GM19099 (cell line): Measurements from ENCODE around the gene SLCO6A1.

Experiments used
- POLR2A ChIP-seq: IDR thresholded peaks from 3 replicates; pipeline ENCODE4 v1.6.1; 2011; ENCODE audit warnings: low read depth; ENCODE audit not compliant: insufficient read length; ENCODE audit errors: extremely low read depth

SLCO6A1 gene, protein sequence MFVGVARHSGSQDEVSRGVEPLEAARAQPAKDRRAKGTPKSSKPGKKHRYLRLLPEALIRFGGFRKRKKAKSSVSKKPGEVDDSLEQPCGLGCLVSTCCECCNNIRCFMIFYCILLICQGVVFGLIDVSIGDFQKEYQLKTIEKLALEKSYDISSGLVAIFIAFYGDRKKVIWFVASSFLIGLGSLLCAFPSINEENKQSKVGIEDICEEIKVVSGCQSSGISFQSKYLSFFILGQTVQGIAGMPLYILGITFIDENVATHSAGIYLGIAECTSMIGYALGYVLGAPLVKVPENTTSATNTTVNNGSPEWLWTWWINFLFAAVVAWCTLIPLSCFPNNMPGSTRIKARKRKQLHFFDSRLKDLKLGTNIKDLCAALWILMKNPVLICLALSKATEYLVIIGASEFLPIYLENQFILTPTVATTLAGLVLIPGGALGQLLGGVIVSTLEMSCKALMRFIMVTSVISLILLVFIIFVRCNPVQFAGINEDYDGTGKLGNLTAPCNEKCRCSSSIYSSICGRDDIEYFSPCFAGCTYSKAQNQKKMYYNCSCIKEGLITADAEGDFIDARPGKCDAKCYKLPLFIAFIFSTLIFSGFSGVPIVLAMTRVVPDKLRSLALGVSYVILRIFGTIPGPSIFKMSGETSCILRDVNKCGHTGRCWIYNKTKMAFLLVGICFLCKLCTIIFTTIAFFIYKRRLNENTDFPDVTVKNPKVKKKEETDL

DNA sequence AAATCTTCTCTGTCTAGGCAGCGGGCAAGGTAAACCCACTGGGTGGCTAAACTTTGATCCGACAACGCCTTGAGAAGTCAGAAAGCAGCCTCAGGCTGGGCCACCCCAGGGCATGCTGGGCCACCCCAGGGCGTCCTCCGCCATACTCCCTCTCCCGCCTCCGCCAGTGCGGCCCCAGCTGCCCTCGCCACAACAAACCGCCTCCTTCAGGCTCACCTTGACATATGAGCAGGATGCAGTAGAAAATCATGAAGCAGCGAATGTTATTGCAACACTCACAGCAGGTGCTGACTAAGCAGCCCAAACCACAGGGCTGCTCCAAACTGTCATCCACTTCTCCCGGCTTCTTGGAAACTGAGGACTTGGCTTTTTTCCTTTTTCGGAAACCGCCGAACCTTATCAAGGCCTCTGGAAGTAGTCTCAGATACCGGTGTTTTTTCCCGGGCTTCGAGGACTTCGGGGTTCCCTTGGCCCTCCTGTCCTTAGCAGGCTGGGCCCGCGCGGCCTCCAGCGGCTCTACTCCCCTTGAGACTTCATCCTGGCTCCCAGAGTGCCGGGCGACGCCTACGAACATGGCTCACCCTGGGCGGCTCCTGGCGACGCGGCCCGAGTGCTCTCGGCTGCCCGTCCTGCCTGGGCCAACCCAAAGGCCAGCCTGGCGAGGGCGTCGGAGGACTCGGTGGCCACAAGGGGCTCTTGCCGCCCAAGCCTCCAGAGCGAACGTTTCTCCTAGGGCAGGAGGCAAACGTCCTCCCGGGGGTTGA, at the start of gene SLCO6A1:
SLCO6A1 (minus strand) TSS at position 731 of the 764 bp plus-strand sequence; CDS start at position 574, 157 bp downstream.
- TF ChIP-seq POLR2A, result no peak

DNA sequence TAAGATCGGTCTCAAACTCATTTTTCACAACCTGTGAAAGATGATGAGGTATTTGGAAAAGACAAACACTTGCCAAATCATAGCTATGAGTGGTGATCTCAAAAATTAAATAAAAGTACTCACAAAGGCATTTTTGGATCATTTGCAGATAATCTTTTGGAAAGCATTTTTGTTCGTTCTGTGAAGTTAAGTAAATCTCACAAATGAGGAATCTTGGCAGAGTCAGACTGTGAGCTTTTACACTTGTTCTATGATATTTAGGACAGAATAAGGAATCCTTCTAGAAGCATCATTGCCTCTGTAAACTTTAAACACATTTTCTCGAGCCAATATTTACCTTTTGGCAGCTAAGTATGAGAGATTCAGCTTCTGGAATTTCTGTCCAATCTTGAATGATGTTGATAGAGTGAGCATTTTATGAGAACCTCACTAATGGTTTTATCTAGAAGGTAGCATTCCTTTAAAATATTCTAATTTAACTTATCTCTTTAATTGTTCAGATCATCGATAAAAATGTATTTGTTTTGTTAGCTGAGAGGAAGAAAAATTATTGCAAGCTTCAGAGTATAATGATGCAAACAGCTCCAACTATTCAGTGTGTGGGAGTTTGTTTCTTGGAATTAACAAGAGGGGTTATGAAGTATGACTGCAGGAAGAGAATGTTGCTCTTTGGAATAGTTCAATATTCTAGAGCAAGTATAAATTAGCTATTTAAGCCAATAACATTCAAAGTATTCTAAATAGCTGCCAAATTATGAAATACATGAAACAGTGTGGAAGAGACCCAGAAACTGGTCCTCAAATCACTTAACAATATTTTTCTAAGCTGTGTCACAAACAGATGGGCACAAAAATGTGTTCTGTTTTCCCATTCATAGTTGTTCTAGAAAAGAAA, 48.6 kb upstream of the SLCO6A1 start:
- no peak for TF ChIP-seq POLR2A

DNA sequence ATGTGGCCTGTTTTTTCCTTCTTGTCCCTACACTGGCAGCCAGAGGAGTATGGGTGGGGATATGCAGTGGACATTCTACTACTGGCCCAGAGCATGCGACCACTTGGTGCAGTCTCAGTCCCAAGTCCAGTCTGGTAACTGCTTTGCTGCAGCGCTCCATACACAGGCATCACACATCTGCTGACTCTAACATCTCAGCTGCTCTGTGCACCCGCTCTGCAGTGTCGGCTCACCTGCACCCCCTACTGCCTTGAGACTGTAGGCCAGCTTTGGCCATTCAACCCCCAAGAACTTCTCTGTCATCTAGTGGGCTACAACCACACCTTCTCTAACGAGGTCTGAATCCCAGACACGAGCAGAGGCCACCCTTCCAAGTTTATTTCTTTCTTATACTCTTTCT, 46.4 kb upstream of the SLCO6A1 start:
- TF ChIP-seq POLR2A, result no peak

DNA sequence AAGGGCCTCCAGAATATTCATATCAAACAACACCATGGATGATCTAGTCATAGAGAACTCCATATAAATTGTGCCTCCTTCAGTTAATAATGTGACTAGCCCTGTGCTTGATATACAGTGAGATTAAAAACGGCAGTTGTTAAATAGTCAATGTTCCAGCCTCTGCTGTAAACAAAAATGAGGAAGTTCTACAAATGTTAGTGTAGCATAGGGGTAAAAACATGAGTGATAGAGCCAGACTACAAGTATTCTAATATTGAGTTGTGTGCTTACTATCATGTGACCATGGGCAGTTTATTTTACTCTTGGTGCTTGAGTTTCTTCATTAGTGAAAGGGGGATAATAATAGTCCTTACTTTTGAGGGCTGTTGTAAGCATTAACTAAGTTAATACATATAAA, 43.3 kb upstream of the SLCO6A1 start:
- TF ChIP-seq POLR2A, result no peak

DNA sequence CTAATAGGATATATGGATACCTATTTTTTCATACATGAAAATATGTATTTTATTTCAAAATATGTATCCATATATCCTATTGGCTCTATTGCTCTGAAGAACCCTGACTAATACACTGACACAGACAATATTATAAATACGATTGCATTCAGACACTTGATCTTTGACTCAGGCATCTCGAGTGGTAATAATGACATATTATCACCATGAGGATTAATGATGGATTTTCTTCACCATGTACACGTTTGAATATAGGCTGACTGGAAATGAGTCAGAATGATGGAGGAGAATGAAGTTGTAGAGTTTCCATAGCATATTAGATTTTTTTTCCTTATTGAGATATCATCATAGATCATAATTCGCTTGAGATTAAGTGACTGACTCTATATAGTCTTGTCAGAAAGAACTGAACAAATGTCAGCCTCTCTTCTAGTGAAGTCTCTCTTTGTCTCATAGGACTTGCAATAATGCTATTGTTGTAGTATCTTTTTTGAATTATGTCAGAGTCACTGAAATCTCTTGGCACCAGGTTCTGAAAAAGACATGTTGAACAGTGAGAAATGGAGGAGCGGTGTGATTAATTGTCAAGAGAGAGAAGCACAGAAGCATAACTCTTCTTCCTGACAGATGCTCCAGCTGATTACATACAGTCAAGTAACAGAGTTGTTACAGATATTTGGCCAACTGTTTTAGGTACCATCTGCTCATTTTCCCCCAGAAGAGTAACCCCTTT, 41.4 kb upstream of the SLCO6A1 start:
- TF ChIP-seq POLR2A, result no peak

DNA sequence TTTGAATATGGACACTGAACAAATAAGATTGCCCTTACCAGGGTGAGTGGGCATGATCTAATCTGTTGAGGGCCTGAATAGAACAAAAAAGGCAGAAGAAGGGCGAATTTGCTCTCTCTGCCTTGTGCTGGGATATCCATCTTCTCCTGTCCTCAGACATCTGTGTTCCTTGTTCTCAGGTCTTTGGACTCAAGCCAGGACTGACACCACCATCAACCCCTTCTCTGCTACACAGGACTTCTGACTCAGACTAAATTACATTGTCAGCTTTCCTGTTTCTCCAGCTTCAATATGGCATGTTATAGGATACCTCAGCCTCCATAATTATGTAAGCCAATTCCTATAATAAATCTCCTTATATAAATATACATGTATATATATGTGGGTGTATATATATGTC, 40.8 kb upstream of the SLCO6A1 start:
- no peak for TF ChIP-seq POLR2A

DNA sequence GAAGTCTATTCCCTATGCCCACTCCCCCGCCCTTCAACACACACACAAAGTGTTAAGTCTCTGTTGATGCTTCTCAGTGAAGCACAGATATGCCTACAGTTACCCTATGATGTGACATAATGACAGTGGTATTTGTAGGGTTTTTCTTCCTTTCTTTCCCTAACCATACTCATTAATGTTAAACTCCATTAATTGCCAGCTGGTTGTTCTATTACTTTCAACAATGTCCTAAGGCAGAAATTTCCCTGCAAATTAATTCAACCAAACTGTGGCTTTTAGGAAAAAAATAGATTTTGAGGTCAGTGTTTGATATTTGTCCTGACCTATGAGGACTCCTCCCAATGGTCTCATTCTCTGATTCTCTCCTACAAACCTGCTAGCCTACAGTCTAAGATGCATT, 38.2 kb upstream of the SLCO6A1 start:
- no peak for TF ChIP-seq POLR2A

DNA sequence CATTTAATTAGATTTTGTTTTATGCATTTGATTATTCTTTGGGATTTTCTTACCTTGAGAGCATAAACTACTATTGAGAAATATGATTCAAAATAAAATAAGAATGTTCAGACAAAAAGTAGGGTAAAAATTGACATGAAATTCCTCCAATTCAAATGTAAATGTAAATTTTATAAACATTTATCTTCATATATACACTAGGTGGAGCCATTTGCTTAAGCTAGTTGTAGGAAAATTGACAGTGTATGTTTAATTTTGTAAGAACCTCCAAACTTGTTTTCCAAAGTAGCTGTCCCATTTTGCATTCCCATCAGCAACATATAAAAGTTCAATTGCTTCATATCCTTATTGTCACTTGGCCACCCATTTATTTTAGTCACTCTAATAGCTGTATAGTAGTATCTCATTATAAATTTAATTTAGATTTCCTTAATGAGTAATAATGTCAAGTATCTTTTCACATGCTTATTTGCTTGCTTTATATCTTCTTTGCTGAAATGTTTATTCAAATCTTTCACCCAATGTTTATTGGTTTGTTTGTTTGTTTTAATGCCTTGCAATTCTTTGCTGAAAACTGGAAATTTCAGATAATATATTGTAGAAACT, 37.6 kb upstream of the SLCO6A1 start:
- no peak for TF ChIP-seq POLR2A

DNA sequence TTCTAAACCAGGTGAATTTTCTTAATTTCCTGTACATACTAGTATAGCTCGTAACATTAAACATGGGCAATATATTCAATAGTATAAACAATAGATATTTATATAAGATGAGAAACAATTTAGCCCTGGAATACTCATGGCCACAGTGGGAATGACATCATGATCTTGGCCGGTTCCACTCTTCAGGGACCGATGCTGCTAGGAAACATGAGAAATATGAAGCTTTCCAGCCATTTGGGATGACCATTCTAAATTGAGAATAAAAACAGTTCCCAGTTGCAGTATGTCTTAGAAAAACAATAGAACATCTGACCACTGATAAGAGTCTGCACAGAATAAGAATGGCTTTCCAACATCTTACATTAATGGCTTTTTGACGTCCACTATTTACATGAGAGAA, 33.3 kb upstream of the SLCO6A1 start:
- no peak for TF ChIP-seq POLR2A

DNA sequence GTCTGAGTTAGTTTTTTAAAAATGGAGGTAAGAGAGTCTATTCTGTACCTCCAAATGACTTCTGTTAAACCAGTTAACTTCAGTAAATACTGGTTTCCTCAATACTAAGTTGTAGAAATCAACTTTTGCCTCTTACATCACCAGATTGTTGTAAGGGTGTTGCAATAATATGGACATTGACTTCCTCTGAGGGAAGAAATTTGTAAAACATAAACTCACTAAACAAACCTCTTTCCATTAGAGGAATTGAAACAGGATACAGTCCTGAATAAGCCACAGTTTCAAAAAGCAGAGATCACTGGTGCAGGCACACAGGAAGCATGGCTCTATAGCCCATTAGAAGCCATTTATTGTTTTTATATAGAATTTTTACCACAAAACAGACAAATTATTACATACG, 32.7 kb upstream of the SLCO6A1 start:
- no peak for TF ChIP-seq POLR2A

DNA sequence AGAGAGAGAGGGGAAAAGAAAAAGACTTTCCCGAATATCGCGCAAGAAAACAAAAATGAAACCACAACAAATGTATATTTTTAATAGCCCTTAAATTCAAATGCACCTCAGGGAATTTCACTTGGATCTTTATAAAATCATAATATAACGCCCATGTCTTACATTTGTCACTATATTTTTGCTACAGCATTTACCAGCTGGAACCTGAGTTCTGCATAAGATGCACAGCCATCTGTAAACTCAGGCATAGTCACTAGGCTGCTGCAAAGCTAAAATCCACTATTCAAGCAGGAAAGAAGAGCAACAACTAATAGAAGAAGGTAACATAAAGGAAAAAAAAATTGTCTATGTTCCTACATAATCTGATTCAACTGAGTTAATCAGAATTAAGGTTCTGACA, 30.6 kb upstream of the SLCO6A1 start:
- TF ChIP-seq POLR2A, result no peak

DNA sequence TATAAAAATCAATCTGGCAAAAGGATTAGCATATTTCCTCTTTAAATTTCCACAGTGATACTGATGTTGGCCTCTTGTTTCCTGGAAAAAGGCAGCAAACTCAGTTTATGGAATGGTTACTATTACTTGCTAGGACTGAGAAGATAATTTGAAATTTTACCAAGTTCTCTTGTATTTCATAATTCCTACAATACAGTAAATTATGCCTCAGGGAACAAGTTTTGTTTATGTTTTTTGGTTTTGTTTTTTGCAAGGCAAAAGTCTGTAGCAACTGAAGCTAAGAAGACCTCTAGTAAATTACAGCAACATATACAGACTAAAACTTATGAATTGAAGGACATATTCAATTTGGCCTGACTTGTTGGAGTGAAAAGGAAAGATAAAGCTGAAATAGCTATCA, 30.2 kb upstream of the SLCO6A1 start:
- no peak for TF ChIP-seq POLR2A

DNA sequence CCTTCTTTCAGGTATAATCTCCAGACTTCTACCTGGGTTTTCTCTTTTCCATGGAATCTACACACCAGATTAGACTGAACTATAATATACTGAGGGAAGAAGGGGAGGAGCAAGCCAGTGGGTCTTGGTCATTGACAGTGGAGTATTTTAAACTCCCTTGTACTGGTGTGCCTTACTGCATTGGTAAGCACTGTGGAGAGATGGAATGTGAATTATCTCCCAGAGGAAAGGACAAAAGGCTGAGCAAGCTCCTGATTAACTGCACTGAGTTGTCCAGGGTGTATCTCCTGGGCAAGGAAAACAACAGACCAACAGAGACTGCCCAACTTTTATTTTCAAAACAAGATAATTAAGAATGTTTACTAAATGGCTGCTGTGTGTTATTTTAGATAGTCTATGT, 29.8 kb upstream of the SLCO6A1 start:
- TF ChIP-seq POLR2A, result no peak
